Stimulated activated CD4-positive, alpha-beta T cell treated with anti-CD3 and anti-CD28 coated beads, Interleukin-15, amount 100 ng/mL, for 1 hour (primary cell): ENCODE data around the gene PHF21B.
A peak's percentile ranks its signal among the peaks of the same experiment; 100 is the strongest.
"Not testable (repeated sequence)": the region's sequence is repeated elsewhere in the genome, so short reads cannot be mapped to it uniquely, and the experiment has no call there.

Source experiments
- DNase-seq, 2 donors: peaks; one replicate each; pipeline ENCODE4 v3.0.0-alpha.2; 2020; ENCODE audit warnings: low read depth in 1 of 2, low spot score in 1 of 2

Gene PHF21B

DNA sequence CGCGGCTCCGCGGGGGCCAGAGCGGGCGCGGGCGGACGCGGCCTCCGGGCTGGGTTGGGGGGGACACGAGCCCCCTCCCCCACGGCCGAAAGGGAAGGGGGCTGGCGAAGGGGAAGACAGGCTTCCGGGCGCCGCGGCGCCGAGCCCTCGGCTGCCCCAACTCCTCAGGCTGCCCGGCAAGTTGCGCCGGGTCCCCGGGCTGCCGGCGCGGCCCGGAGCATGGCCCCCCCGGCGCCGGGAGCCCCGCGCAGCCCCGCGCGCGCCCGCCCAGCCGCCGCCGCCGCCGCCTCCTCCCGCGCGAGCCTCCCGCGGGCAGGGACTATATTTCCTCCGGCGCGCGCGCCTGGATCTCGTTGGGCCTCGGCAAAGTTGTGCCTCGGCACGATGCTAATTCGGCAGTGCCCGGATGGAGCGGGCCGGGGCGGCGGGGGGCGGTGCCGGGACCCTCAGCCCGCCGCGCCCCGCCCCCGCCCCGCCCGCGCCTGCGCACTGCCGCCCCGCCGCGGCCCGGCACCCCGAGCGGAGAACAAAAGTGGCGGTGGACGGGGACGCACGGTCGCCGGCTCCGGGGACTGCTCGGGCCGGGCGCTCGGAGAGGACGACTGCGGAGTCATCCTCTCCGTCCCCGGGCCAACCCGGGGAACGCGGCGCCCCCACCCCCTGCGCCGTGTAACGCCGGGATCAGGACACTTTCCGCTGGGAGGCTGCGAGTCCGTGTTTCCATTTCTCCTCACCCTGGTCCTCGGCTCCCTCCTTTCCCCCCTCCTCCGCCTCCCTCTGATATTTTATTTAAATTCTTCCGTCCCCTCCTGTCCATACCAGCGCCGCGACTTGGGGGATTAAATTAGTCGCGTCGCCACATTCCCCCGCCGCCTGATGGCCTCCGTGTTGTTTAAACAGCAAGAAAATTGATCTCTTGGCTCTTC is at the start of gene PHF21B:
PHF21B (minus strand) TSS at position 400 of the 926 bp plus-strand sequence. CDS start 456 bp downstream, outside the sequence.
- DNase-seq, result peak in 1 of 2 donors; percentile 8

DNA sequence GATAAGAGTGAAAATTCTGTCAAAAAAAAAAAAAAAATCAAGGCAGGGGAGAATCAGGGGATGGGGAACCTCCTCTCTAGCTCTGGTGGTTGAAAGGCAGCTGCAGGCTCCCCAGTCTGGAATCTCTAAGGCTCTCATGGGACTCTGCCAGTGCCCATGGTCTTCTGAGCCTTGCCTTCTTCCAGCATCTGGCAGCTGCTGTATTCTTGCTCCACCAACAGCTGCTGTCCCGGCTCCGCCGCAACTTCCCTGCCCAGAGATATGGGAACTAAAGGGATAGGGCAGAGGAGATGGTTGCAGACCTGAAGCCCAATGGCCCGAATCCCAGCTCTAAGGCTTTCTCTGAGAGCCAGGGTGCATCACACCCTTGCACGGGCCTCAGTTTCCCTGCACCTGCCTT is 49.5 kb upstream of the PHF21B start:
- DNase-seq, result no peak

- no peak for DNase-seq
These were observed 48.8 kb upstream of the PHF21B start for GRCh38 chr22:45058622-45058912.

DNA sequence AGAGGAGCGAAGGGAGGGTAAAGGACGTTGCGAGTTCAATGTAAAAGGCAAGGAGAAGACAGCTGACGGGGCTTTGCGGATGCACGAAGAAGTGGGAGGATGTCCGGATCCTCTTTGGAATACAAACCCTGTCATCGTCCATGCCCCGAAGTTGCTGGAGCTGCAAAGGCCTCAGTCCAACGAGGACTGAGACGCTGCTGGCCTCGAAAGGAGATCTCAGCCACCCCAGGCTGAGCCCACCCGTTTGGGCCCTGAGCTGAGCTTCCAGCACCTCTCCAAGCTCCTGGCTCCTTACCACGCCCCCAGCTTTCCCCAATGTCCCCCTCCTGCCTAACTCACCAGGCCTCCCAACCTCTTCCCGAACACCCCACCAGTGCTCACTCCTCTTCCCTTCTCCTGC is 46.1 kb upstream of the PHF21B start:
- no peak for DNase-seq

- no peak for DNase-seq
These were observed 43.8 kb upstream of the PHF21B start for GRCh38 chr22:45053571-45053970.

DNA sequence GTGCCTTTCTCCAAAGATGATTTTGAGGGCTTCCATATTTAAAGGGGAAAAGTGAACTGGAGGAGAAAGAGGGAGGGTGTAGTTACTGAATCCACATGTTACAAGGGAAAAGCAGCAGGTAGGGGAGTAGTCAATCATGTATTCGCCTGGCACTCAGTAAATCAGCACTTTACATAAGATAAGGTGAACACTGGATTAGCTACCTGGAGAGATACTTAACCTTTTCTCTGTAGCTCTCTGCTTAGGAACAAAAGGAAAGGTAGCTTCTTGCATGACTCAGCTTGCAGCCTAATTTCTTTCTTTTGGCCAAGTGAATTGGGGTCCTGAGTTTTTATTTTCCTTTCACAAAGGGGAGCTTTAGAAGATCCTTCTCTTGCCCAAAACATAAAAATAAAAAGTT is 43.3 kb upstream of the PHF21B start:
- DNase-seq, result no peak

- DNase-seq, result not testable (repeated sequence)
These were observed 42.9 kb upstream of the PHF21B start for GRCh38 chr22:45052665-45053064.

DNA sequence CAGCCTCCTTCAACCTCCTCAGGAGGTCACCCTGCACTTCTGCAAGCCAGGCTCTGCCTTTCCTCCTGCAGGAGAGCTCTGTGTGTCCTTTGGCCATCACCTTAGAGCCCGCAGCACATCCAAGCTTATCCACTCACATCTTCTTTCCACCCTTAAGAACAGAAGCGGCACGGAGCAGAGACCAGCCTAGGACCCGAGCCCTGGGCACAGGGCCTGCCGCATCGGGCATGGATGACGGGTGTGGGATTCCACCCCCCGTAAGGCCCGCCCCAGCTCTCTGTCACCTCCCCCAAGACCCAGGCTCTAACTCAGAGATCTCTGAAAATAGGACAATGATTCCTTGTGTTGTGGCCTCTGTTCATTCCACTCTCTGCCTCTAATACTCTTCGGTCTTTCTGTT is 42.1 kb upstream of the PHF21B start:
- DNase-seq, result no peak

- no peak for DNase-seq
These were observed 41.6 kb upstream of the PHF21B start for GRCh38 chr22:45051419-45051818.

DNA sequence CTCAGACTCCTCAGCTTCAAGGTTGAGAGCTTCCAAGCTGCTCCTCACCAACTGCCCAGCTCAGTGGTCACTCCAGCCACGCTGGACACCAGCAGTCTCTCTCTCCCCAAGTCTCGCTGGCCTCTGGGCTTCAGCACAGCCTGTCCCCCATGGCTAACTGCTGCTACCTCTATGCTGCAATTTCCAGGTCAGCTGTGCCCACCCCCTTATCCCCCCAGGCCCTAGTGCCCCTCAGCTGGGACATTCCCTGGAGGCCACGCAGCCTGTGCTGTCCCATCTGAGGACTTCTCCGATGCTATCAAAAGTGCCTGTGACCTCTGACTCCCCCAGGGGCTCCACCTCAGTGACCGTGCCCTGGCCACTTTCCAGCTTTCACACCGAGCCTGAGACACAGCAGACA is 37.5 kb upstream of the PHF21B start:
- DNase-seq, result no peak

GRCh38 chr22:45045208-45045607 is 35.4 kb upstream of the PHF21B start:
- no peak for DNase-seq

GRCh38 chr22:45042263-45042662 is 32.5 kb upstream of the PHF21B start:
- DNase-seq, result no peak

GRCh38 chr22:45039133-45039532 is 29.3 kb upstream of the PHF21B start:
- DNase-seq, result no peak

- DNase-seq, result no peak
These were observed 26.3 kb upstream of the PHF21B start for GRCh38 chr22:45036154-45036553.

GRCh38 chr22:45034821-45035220 is 25.0 kb upstream of the PHF21B start:
- no peak for DNase-seq

- DNase-seq, result no peak
These were observed 24.4 kb upstream of the PHF21B start for GRCh38 chr22:45034156-45034555.

GRCh38 chr22:45033136-45033535 is 23.3 kb upstream of the PHF21B start:
- DNase-seq, result no peak

DNA sequence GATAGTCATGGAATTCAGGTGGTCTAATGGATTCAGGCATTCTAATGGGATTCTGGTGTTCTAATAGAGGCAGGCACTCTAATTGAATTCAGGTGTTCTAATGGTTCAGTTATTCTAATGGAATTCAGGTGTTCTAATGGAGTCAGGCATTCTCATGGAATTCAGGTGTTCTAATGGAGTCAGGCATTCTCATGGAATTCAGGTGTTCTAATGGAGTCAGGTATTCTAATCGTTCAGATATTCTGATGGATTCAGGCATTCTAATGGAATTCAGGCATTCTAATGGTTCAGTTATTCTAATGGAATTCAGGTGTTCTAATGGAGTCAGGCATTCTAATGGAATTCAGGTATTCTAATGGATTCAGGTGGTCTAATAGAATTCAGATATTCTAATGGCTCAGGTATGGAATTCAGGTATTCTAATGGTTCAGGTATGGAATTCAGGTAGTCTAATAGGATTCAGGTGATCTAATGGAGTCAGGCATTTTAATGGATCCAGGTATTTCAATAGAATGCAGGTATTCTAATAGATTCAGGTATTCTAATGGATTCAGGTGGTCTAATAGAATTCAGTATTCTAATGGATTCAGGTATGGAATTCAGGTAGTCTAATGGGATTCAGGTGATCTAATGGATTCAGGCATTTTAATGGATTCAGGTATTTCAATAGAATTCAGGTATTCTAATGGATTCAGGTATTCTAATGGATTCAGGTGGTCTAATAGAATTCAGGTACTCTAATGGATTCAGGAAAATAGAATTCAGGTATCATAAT is 22.0 kb upstream of the PHF21B start:
- no peak for DNase-seq

DNA sequence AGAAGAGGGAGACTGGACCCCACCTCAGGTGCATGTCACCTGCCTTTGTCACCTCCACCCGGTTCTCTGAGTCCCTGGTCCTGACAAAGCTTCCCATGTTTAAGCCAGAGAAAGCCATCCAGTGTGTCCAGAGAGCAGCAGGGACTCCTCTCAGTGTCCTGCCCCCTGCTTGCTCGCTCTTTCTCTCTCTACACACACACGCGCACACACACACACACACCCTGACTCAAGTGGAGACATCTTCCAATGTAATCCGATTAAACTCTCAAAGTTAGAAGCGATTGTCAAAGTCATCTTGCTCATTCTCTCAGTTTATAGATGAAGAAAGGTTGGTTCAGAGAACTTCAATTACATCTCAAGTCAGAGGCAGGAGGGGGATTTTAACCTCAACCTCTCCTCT is 19.7 kb upstream of the PHF21B start:
- DNase-seq, result no peak

GRCh38 chr22:45026511-45026910 is 16.7 kb upstream of the PHF21B start:
- DNase-seq, result no peak

- DNase-seq, result no peak
These were observed 13.6 kb upstream of the PHF21B start for GRCh38 chr22:45023431-45023830.

DNA sequence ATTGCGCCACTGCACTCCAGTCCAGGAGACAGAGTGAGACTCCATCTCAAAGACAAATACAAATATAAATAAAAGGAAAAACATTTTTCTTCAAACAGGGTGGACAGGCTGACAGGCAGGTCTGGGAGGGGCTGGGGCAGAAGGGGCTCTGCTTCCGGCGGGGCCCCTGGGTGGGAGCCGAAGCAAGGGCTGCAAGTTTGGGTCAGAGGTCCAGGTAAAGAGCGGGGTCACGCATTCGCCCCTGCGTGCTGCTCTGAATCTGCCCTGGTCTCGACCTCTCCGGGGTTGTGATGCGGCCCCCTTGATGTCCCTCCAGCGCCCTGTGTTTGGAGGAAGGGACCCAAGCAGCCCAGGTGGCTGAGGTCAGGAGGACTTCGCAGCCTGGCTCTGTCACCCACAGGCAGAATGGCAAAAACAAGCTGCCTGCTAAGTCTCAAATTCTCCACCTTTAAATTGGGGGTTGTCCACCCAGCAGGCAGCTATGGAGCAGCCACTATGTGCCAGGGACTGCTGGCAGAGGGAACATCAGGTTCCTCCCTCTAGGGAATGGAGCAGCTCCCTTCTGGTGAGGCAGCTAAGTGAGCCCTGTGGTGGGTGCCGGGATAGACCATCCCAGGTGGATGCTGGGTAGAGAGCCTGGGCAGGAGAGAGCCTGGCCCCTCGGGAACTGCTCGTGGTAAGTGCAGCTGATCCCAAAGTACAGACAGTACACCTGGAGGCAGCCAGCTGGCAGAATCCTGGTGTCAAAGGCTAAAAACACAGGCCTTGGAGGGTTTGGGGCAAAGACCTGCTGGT is 10.3 kb upstream of the PHF21B start:
- DNase-seq, result no peak
